ENCODE results near the gene DOK6.

Gene DOK6

DNA sequence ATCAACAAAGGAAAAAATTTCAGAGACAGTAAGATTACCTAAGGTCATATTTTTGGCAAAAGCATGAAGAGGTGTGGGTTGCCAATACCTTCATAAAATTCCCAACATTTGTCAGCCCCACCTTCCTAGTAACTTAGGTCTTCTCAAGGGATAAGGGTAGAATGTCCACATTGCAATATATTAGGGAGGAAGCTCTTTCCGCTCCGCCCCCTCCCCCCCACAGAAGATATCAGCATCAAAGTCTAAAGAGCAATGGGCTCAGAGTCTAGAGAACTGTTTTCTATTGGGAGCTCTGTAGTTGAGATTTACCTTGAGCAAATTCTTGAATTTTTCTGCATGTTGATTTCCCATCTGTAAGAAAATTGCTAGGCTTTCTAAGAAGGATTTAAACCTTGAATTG lies 346.7 kb downstream of the DOK6 start:
- no peak for DNase-seq (ENCODE audit: low read depth in 2 of 2)

DNA sequence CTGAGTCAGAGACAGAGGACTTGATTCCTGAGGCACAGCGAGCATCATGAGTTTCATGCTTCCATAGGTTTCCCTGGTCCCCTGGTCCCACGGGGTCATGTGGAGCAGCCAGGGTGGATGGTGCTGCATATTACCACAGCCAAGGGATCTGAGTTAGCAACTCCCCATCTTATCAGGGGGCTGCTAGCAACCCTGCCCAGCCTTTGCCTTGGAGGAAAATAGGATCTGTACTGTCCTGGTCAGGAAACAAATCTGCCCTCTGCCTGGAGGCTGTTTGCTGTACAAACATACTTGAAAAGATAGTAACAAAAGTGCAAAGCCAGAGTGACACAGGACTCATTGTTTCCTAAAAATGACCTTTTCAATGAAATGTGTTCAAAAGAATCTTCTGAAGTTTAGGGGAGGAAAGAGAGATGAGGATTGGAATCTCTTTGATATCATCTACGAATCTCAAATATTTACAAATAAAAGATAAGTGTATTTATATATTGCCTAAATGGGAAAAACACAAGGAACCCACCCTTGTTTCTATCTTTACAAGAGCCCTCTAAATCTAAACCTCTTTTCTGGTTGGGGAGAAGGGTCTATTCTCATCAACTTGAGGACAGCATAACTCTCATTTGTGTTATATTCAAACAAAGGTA lies 352.2 kb downstream of the DOK6 start:
- no peak for DNase-seq (ENCODE audit: low read depth in 2 of 2)

DNA sequence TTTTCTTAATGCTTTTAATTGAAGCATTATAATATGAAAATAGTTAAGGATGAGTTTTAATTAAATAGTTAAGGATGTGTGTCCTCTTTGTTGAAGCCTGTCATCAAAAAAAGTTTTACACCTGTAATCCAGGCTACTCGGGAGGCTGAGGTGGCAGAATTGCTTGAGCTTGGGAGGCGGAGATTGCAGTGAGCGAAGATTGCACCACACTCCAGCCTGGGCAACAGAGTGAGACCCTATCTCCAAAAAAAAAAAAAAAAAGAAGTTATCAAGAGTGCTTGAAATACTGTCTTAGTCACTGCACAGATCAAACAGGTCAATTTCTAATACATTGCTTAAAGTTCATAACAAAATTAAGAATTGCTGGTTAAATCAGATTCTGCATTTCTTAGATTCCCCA lies 353.4 kb downstream of the DOK6 start:
- no peak for DNase-seq (ENCODE audit: low read depth in 2 of 2)

DNA sequence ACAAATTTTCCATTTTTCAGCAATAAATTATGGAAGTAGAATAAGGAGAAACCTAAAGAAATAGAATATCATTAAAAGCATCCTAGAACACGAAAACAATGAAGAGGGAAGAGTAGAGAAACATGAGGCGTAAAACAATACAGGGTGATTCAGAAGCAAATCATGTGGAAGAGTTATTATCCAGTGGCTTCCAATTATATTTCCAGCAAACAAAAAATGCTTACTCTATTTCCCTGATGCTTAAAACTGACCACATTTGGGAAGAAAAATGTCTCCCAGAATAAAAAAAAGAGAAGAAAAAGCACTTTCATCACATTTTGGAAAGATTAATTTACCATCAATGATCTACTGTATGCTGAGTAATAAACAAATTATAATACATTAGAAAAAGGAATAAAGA lies 354.4 kb downstream of the DOK6 start:
- no peak for DNase-seq (ENCODE audit: low read depth in 2 of 2)

DNA sequence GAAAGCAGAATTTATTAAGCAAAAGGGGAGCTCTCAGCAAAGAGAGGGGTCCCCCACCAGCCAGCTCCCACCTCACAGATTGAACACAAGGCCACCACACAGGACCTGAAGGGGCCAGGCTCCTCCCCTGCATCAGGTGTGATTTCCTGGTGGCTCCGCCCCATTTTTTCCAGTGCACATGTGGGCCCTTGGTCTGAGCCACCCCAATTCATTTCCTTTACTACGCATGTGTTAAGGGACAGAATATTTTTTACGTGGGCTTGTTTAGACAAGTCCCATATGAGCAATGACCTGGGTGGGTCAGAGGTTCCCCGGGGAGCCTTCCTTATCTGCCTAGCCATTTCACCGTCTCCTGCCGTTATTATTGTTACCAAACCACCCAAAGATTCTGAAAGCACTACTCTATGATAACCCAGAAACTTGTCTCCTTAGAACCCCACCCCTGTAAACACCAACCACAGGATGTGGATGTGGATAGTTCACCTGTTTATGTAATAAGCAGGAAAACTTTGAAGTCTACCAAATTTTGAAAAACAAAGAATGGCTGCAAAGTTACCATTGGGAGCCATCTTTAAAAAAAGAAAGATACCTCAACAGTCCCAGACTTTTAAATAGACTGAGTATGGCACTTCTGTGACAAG lies 355.3 kb downstream of the DOK6 start:
- DNase-seq (ENCODE audit: low read depth in 2 of 2): no peak

DNA sequence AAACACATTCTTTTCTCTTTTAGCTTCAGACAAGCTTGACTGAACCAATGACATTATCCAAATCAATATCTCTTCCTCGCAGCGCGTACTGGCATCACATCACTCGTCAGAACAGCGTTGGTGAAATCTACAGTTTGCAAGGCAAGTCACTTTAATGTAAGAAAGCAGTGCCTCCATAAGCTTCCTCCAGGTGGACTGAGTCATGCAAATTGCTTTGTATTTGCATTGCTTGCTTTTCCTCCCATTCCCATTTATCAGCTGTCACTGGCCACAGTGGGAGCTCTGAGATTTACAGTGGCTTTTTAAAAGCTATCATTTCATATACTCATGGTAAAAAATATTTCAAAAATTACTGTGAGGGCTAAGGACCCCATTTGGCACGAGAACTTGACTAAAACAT lies 357.0 kb downstream of the DOK6 start:
- DNase-seq (ENCODE audit: low read depth in 2 of 2): no peak

DNA sequence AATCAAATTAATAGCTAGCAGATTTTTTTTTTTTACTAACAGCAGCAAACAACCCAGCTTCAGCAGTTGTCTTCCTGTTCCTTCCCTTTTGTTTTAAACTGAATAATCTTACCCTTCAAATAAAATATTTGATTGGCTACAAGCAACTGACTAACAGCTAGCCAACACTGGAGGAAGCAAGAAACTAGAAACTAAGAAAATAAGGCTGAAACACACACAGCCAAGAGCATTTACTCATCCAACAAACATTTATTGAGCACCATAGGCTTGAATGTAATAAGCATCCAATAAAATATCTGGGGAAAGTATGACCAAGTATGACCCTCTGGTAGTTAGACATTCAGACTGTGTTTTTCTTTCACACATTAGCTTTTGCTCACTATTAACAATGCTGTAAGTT lies 357.8 kb downstream of the DOK6 start:
- no peak for DNase-seq (ENCODE audit: low read depth in 2 of 2)

DNA sequence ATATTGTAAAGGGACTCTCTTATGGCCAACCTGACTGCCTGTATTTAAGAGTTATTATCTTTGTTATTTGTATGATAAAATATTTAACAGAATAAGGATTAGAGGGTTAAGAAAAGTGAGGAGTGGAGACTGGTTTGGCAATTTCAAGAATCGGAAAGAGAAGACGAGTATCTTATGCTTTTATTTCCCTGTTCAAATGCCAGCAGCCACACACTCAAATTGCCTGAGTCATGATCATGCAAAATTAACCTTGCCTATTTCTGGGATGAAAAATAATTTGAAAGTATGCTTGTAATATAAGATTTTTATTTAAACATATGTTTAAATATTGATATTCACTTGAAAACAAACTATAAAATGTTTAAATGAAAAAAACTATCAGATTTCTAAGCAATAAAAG lies 358.4 kb downstream of the DOK6 start:
- no peak for DNase-seq (ENCODE audit: low read depth in 2 of 2)

DNA sequence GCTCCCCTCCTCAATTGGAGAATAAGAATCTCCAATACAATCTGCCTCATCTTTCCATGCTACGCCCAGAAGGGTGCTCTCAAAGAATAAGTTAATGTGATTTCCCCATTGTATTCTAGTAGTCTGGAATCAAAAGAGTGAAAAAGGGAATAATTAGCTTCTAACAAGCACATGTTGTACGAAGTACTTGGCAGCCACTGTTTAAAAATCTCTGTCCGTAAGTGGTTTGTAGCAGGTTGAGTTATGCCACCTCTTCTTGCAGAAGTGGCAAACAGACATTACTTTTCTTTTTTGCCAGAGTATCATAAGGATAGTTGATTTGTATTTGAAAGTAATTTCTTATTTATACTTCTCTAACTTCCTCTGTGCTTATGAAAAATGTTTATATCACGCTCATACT lies 362.3 kb downstream of the DOK6 start:
- DNase-seq (ENCODE audit: low read depth in 2 of 2): no peak

DNA sequence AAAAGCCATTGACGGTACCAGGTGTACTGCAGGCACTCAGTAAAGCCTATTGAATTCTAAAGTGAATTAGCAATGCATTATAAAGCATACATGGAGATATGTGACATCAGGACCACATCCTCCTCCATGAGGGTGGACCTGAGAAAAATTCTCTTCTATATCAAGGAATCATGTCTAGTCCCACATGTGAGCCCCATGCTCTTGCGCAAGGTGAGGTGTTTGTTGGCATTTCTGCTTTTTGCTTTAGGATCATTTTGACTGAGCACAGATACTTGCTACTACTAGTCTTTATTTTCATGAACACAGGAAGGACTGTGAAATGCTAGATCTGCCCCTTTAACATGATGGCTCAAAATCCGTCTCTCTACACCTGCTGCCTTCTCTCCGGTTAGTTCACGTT lies 363.1 kb downstream of the DOK6 start:
- no peak for DNase-seq (ENCODE audit: low read depth in 2 of 2)

DNA sequence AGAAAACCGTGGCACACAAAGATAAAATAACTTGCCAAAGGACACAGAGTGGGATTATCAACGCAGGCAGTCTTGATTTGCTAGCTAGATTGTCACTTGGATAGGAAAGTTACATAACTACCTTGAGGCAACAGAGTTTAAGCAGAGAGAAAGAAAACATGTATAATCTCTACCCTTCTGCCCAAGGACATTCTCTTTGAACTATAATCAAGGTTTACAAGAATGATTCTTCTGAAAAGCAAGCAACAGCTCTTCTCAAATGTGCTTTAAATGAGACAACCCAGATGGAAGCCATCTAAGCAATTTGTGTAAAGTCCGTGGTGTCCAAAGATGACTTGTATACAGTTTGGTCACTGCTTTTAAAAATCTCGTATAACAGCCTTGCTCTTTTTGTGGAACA lies 369.6 kb downstream of the DOK6 start:
- no peak for DNase-seq (ENCODE audit: low read depth in 2 of 2)

DNA sequence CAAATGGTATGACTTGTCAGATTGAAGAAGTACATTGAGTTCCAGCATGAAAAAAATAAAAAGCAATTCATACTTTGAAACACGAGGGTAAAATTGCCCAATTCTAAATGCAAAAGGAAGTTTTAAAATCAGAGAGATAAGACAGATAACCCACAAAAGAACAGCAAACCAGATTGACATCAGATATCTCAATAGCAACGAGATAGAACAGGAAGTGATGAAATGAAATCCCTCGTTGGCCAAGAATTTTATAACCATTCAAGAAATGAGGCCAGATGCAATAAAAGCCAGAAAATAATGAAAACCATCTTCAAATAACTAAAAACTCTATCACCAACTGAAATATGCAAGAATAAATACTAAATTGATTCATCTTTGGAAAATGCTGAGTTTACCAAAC lies 374.1 kb downstream of the DOK6 start:
- DNase-seq (ENCODE audit: low read depth in 2 of 2): no peak

DNA sequence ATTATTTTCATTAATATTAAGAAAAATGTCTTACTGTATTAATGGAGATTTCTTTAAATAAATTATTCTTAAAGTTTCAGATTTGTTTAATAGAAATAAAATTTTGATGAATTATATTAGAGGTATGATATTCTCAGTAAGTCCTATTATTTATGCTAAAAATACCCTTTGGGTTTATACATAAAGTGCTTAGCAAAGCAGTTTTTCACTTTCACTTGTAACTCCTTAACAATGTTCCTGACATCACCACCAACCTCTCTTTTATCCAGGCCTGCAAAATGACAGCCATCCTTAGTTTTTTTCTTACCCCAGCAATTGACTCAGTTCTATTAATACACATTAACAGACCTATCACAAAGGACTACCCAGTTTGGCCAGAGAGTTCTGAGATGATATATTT lies 376.6 kb downstream of the DOK6 start:
- DNase-seq (ENCODE audit: low read depth in 2 of 2): no peak

DNA sequence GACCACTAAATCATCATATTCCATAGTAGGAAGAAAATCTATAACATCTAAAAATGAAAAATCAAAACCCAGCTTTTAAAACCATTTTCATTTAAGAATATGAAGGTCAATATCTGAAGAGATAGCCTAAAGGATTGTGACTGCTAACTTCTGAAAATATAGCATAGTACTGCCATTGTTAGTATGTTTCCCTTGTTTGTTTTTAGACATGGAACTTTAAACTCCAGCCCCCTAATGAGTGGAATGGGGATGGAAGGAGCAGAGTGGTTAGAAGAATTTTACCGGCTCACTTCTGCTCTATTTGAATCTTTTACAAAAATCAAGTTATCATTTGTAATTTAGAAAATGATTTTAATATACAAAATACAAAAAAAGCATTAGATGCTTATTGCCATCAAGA lies 378.0 kb downstream of the DOK6 start:
- DNase-seq (ENCODE audit: low read depth in 2 of 2): no peak

DNA sequence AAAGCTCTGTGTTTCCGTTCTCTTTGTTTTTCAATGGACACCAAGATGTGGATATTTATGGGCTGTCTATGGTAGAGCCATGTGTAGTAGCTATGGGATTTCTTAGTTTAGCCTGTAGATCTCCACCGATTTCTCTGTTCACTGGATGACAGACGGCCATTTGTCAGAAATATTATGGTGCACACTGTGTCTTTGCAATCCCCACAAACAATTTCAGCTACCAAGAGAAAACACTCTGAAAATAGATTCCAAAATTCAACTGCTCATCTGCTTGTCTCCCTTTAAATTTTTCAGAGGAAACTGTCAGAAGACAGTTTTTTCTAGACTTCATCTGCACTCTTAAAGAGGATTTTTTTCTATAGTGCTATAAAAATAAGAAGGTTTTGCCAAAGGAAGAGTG lies 380.2 kb downstream of the DOK6 start:
- no peak for DNase-seq (ENCODE audit: low read depth in 2 of 2)

DNA sequence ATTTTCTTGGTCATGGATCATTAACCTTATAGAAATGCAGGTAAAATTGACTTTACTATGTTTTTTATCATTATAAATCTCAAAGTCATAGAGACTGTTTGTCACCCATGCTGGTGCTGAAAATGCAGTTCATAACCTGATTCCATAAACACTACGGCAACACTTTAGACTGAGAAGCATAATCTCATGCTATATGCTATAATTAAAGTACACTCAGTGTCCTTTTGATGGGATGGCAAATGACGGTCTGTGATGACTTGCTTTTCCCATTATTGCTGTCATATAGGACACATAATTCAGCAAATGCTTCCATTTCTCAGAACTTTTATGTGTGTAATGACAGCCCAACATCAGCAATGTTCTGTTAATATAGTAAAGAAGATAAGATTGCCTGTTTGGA lies 384.1 kb downstream of the DOK6 start:
- no peak for DNase-seq (ENCODE audit: low read depth in 2 of 2)

DNA sequence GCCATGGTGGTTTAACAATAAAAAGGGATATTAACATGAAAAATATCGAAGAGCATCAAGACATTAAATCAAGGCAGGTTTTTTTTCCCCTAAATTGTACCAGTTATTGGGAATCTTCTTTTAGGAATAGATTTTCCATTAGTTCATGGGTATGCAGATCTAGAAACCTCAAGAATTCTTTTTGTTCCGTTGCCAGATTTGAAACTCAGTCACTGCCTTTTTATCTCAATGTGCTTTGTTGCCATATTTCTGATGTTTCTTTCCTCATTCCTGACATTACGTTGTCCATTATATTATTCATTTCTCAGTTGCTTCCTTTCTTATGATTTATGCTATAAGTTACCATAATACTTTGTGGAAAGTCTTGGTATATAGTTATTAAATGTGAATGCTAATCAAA lies 384.8 kb downstream of the DOK6 start:
- DNase-seq (ENCODE audit: low read depth in 2 of 2): no peak

DNA sequence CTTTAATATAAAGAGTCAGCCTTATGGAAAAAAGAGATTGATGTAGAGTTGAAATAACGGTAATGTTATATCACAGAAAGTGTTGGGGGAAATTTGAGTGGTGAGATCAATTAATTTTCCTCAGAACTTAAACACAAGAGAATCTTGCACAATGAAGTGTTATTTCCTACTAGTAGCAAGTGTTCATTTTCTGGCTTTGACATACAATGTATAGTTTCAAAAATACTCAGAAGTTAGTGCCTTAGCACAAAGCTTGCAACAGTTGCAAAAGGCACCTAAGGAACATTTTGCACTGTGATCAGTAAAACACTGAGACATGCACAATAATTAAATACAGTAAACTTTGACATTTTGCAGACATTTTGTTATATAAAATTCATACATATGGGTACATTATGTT lies 385.7 kb downstream of the DOK6 start:
- DNase-seq (ENCODE audit: low read depth in 2 of 2): no peak

DNA sequence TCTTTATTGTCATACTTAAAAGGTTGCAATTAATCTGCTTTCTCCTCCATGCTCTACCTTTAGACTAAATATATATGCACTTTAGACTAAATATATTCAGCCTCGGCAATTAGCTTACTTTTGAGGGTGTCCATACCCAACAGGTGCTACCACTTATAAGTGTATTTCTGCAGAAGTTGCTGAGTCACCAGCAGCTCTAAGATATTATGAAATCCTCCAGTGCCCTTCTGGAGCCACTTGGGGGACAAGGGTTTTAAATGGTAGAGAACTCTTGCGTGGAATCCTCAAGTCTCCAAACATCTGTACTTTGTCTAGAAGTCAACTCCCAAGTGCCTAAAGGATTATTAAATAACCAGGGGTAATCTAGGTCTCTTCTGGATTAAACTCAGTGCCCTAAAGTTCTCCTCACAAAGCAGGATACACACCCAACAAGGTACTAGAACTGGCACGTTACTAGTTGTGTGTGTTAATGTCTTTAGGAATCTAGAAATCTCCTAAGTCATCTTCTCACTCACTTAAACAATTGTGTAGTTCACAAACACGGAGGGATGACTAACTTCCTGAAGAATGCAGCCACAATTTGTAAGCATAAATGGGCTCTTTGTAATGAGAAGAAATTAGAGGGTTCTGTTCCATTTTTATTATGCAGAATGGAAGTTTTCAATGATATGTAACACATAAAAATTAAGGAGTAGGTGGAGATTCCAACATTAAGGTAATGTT lies 387.3 kb downstream of the DOK6 start:
- peak; percentile 13 to 17 for DNase-seq (ENCODE audit: low read depth in 2 of 2)

DNA sequence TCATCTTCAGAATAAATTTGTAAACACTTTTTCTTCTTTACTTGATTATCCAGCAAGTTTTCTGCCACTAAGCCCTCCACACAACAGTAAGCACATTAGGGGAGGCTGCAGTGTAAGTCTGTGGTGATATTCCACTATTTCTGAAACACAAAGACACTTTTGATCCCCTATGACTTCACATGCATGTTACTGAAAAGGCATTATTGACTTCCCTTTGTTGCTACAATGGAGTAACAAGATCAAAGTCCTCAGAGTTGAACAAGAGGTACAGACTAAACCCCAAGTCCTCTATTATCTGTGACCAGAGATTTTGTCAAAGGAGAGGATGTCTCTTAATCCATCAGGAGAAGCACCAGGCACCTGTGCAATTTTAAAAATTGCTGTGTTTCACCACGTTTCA lies 389.1 kb downstream of the DOK6 start:
- DNase-seq (ENCODE audit: low read depth in 2 of 2): no peak

DNA sequence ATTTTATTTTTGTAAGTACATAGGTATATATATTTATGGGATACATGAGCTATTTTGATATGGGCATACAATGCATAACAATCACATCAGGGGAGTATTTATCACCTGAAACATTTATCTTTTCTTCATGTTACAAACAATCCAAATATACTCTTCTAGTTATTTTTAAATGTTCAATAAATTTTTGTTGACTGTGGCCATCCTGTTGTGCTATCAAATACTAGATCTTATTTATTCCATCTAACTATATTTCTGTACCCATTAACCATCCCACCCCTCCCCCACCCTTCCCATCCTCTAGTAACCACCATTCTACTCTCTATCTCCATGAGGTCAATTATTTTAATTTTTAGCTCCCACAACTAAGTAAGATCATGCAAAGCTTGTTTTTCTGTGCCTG lies 390.0 kb downstream of the DOK6 start:
- no peak for DNase-seq (ENCODE audit: low read depth in 2 of 2)

DNA sequence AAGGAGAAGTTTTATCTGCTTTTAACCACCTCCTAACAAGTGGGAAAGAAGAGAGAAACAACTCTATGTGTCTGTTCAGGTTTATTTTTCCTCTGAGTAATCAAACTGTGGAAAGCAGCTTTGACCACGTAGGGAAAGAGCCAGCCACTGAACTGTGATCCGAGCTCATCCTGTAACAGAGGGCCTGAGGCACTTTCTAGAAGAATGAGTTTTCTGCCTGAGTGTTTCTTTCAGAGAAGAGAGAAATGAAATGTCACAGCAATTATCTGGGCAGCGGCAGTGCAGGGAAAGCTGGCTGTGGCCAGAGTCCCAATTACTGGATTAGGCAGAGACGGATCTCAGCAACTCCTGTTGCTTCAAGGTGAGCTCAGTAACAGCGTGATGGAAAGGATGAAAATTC lies 395.1 kb downstream of the DOK6 start:
- no peak for DNase-seq (ENCODE audit: low read depth in 2 of 2)

DNA sequence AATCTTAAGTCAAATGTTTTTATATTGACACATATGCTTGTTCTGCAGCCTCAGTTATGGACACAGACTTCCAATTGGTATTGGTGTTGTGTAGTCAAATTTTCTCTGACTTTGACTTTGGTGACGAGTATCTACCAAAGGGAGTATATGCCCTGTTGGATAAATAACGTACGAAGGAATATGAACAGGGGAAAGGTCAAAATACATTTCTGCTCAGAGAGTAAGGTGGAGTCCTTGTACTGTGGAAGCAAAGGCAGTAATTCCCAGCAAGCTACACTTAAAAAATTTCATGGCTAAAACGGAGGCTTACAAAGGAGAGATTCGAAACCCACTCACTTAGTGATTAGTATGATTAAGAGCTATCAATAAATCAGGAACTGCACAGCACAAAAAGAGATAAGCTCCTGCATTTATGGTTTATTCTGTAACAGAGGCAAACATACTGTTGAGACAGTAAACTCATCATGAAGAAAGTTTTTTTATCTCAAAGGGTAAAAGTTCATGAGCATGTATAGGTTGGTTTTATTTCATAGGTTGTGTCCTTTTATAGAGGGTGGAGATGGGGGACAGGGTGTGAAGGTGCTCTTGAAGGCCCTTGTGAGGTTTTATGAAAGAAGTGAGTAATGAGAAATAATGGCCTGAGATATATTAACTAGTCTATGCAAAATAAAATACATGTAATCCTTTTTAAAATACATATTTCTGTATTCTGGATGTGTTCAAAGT lies 404.3 kb downstream of the DOK6 start:
- DNase-seq (ENCODE audit: low read depth in 2 of 2): no peak

All from fibroblast of skin of left biceps (primary cell).